Neural cell (in vitro differentiated cells): ENCODE data around the gene OR10H5. TPM values are rescaled to one million over a fixed set of nuclear protein-coding genes. Genes with fewer than 3 reads are reported as not detected.

Experiments used
- H2AFZ ChIP-seq: fragments of 200-600, 300-800 bp; sonication (generic), shearing (Covaris generic); 2 replicates; pipeline ENCODE4 v1.6.0; 2014; ENCODE audit warnings: low read depth, mild to moderate bottlenecking, antibody characterized with exemption, low read length, moderate library complexity
- H3F3A ChIP-seq: fragments of 200-600 bp; shearing (Covaris generic); 2 replicates; pipeline ENCODE4 v1.6.1; 2016; ENCODE audit warnings: mild to moderate bottlenecking, moderate library complexity, mixed read lengths, antibody characterized with exemption, low read length; ENCODE audit not compliant: insufficient read depth, poor library complexity, severe bottlenecking
- H3K27ac ChIP-seq: fragments of 200-600, 300-800 bp; sonication (generic), shearing (Covaris generic); 2 replicates; pipeline ENCODE4 v1.5.1; 2014; ENCODE audit warnings: mild to moderate bottlenecking, low read length, moderate library complexity
- H3K27me3 ChIP-seq: fragments of 300-800, 200-600 bp; sonication (generic), shearing (Covaris generic); 2 replicates; pipeline ENCODE4 v1.6.0; 2014; ENCODE audit warnings: mild to moderate bottlenecking, low read depth, low read length, moderate library complexity; ENCODE audit not compliant: insufficient read depth
- H3K36me3 ChIP-seq: fragments of 300-800, 200-600 bp; sonication (generic), shearing (Covaris generic); 2 replicates; pipeline ENCODE4 v1.5.1; 2014; ENCODE audit warnings: mild to moderate bottlenecking, antibody characterized with exemption, low read length, moderate library complexity; ENCODE audit not compliant: insufficient read depth
- H3K4me2 ChIP-seq: fragments of 300-800, 200-600 bp; sonication (generic), shearing (Covaris generic); 2 replicates; pipeline ENCODE4 v1.6.0; 2014; ENCODE audit warnings: mild to moderate bottlenecking, low read length
- H3K4me3 ChIP-seq: fragments of 300-800, 200-600 bp; sonication (generic), shearing (Covaris generic); 2 replicates; pipeline ENCODE4 v1.5.1; 2014; ENCODE audit warnings: mild to moderate bottlenecking, low read length, moderate library complexity
- H3K79me2 ChIP-seq: fragments of 200-600 bp; shearing (Covaris generic); replicated peaks from 2 replicates; pipeline ENCODE4 v1.6.0; 2014; ENCODE audit warnings: mild to moderate bottlenecking, low read length, moderate library complexity; ENCODE audit not compliant: insufficient read depth
- H3K9ac ChIP-seq: fragments of 300-800, 200-600 bp; sonication (generic), shearing (Covaris generic); 2 replicates; pipeline ENCODE4 v1.6.1; 2016; ENCODE audit warnings: mild to moderate bottlenecking, low read length, mixed read lengths
- H3K9me2 ChIP-seq: fragments of 200-600 bp; shearing (Covaris generic); 2 replicates; pipeline ENCODE4 v1.6.1; 2016; ENCODE audit warnings: mild to moderate bottlenecking, low read length, mixed read lengths; ENCODE audit not compliant: insufficient read depth
- H3K9me3 ChIP-seq: fragments of 200-600, 300-800 bp; sonication (generic), shearing (Covaris generic); 2 replicates; pipeline ENCODE4 v1.6.1; 2016; ENCODE audit warnings: mild to moderate bottlenecking, mixed run types, low read length, moderate library complexity, mixed read lengths
- H4K20me1 ChIP-seq: fragments of 200-600 bp; shearing (Covaris generic); 2 replicates; pipeline ENCODE4 v1.6.1; 2016; ENCODE audit warnings: mild to moderate bottlenecking, mixed run types; ENCODE audit not compliant: insufficient read depth
- EP300 ChIP-seq: fragments of 450-650 bp; conservative IDR thresholded peaks from 2 replicates; pipeline ENCODE4 v1.6.1; 2014; ENCODE audit warnings: antibody characterized with exemption, mild to moderate bottlenecking, moderate library complexity; ENCODE audit not compliant: poor library complexity, severe bottlenecking
- EZH2 ChIP-seq: fragments of 200-600, 300-800 bp; shearing (Covaris generic), sonication (generic); IDR thresholded peaks from 2 replicates; pipeline ENCODE4 v1.6.1; 2014; ENCODE audit warnings: antibody characterized with exemption, low read length, borderline replicate concordance, mild to moderate bottlenecking; ENCODE audit not compliant: insufficient read depth, poor library complexity, severe bottlenecking
- MXI1 ChIP-seq: fragments of 450-650 bp; conservative IDR thresholded peaks from 2 replicates; pipeline ENCODE4 v1.6.1; 2014; ENCODE audit warnings: antibody characterized with exemption, mild to moderate bottlenecking; ENCODE audit not compliant: poor library complexity, severe bottlenecking
- POLR2AphosphoS5 ChIP-seq: IDR thresholded peaks from 2 replicates; pipeline ENCODE4 v1.6.1; 2012
- RAD21 ChIP-seq: fragments of 450-650 bp; conservative IDR thresholded peaks from 2 replicates; pipeline ENCODE4 v1.6.1; 2014; ENCODE audit warnings: antibody characterized with exemption, mild to moderate bottlenecking, moderate library complexity
- REST ChIP-seq: IDR thresholded peaks from 2 replicates; pipeline ENCODE4 v1.6.1; 2012; ENCODE audit warnings: borderline replicate concordance
- SMC3 ChIP-seq: fragments of 450-650 bp; conservative IDR thresholded peaks from 2 replicates; pipeline ENCODE4 v1.6.1; 2014; ENCODE audit warnings: antibody characterized with exemption, mild to moderate bottlenecking, moderate library complexity; ENCODE audit not compliant: poor library complexity
- TAF1 ChIP-seq: IDR thresholded peaks from 2 replicates; pipeline ENCODE4 v1.6.1; 2012; ENCODE audit warnings: low read depth
- polyA plus RNA-seq: library from polyadenylated mRNA; depleted of rRNA; stranded (reverse); fragments of >200 nt; gene quantifications from 2 replicates; pipeline ENCODE4 v1.2.3, GENCODE V29; 2014
- TF ChIP-seq, protein P1 (sequence below): fragments of 450-650 bp; IDR thresholded peaks from 2 replicates; pipeline ENCODE4 v1.5.1; 2014; ENCODE audit warnings: antibody characterized with exemption, mild to moderate bottlenecking, moderate library complexity; ENCODE audit not compliant: poor library complexity, severe bottlenecking

Gene OR10H5
- polyA plus RNA-seq, 1 donor from 2014 or later, result not detected

GRCh38 chr19:15776264-15776663 lies 11.2 kb upstream of the OR10H5 start:
- Histone ChIP-seq H3K9me3 (peaks cover 7% of the 10 kb centered on the region), H3K9ac (no peak overlapping the region), H3K27me3 (no peaks in the 10 kb centered on the region), H4K20me1 (no peaks in the 10 kb centered on the region), H2AFZ (no peak overlapping the region), H3K9me2 (no peaks in the 10 kb centered on the region), H3K4me2 (no peak overlapping the region), H3K36me3 (no peaks in the 10 kb centered on the region), H3K79me2 (no peaks in the 10 kb centered on the region), H3K4me3 (no peak overlapping the region), H3F3A (no peaks in the 10 kb centered on the region), H3K27ac (no peak overlapping the region)
- no peak for TF ChIP-seq MXI1

DNA sequence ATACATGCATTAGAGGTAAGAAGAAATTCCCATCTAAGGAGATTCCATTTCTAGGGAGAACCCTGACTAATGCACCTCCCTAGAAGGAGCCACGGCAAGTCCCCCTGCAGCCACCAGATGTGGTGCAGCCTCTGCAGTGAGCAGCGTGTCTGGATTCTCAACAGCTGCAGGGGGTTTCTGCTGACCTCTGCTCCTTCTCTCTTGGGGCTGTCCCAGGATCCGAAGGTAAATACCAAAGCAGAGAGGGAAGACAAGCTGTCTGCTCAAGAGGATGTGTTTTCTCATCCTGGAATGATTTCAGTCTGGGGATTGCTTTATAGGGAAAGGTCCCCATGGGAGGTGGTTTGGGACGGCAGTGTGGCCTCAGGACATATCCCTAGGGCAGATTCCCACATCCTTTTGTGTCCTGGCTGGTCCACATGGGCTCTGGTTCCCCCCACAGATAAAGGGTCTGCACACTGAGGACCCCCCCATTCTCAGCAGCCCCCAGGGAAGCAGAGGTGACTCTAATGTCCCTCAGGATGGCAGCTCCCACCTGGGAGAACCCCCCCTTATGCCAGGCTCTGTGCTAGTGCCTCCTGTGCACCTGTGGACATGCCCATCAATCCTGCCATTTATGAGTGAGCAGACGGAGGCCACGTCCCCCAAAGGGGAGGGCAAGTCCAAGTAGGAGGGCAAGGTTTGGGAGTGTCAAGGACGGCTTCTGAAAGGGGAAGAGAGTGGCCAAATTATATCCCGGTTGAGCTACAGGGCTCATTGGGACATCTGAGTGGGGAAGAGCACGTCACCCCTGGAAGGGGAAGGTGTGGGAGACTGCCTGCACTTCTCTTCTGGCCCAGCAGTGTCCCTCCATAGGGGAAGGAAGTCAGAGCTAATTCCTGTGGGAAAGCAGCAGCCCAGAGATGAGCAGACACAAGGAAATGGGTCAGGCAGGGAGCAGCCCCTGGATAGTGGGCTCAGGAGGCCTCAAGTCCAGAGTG lies 10.2 kb upstream of the OR10H5 start:
- no peaks in the 10 kb centered on the region for H3K9me2 ChIP-seq

More for the DNA sequence above, 10.2 kb upstream of the OR10H5 start:
- no peak for TF ChIP-seq REST
- TF ChIP-seq EP300, result no peak
- no peak for TF ChIP-seq SMC3
- no peak for TF ChIP-seq POLR2AphosphoS5
- no peak for TF ChIP-seq RAD21
- TF ChIP-seq, protein P1, sequence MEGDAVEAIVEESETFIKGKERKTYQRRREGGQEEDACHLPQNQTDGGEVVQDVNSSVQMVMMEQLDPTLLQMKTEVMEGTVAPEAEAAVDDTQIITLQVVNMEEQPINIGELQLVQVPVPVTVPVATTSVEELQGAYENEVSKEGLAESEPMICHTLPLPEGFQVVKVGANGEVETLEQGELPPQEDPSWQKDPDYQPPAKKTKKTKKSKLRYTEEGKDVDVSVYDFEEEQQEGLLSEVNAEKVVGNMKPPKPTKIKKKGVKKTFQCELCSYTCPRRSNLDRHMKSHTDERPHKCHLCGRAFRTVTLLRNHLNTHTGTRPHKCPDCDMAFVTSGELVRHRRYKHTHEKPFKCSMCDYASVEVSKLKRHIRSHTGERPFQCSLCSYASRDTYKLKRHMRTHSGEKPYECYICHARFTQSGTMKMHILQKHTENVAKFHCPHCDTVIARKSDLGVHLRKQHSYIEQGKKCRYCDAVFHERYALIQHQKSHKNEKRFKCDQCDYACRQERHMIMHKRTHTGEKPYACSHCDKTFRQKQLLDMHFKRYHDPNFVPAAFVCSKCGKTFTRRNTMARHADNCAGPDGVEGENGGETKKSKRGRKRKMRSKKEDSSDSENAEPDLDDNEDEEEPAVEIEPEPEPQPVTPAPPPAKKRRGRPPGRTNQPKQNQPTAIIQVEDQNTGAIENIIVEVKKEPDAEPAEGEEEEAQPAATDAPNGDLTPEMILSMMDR, result no peak
- no peak for TF ChIP-seq MXI1
- TF ChIP-seq EZH2, result no peak
- TF ChIP-seq TAF1, result no peak
- Histone ChIP-seq H3K79me2 (no peaks in the 10 kb centered on the region), H4K20me1 (no peaks in the 10 kb centered on the region), H3K9me3 (peaks cover 10% of the 10 kb centered on the region), H3K27ac (no peak overlapping the region), H3K27me3 (no peaks in the 10 kb centered on the region), H3F3A (no peaks in the 10 kb centered on the region), H3K9ac (no peak overlapping the region), H2AFZ (no peak overlapping the region), H3K4me2 (no peak overlapping the region), H3K36me3 (no peaks in the 10 kb centered on the region), H3K4me3 (no peak overlapping the region)
